ENCODE results near the gene DOK4.
"Not testable (repeated sequence)": the region's sequence is repeated elsewhere in the genome, so short reads cannot be mapped to it uniquely, and the experiment has no call there.

DOK4 gene

GRCh38 chr16:57500578-57501111 is 14.4 kb upstream of the DOK4 start:
- DNase-seq: no peak

DNA sequence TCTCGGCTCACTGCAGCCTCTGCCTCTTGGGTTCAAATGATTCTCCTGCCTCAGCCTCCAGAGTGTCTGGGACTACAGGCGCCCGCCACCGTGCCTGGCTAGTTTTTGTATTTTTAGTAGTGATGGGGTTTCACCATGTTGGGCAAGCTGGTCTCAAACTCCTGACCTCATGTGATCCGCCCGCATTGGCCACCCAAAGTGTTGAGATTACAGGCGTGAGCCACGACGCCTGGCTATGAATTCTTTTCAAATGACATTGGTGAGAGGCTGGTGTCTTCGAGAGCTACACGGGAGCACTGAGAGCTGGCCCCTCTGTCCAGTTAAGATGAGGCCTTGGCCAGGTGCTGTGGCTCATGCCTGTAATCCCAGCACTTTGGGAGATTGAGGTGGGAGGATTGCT is 13.6 kb upstream of the DOK4 start:
- DNase-seq: not testable (repeated sequence)

- DNase-seq: no peak
Observed at GRCh38 chr16:57498031-57498430, 11.7 kb upstream of the DOK4 start.

DNA sequence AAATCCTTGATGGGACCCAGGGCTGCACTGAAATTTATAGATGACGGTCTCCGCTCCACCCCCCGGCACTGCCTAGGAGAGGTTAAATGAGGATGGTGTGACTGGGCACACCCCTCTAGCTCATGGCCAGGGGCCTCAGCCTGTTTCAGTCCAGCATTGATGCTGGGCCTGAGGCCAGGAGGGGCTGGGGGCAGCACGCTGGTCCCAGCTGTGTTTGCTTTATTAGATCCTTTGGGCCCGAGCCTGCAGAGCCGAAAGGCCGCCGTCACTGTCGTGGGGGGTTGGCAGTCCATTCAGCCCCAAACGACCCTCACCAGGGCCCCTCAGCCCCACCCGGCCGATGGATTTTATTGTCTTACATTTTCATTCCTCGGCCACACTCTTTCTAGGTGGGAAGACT is 10.8 kb upstream of the DOK4 start:
- no peak for DNase-seq

- DNase-seq: no peak
Observed at GRCh38 chr16:57493767-57494166, 7.5 kb upstream of the DOK4 start.

DNA sequence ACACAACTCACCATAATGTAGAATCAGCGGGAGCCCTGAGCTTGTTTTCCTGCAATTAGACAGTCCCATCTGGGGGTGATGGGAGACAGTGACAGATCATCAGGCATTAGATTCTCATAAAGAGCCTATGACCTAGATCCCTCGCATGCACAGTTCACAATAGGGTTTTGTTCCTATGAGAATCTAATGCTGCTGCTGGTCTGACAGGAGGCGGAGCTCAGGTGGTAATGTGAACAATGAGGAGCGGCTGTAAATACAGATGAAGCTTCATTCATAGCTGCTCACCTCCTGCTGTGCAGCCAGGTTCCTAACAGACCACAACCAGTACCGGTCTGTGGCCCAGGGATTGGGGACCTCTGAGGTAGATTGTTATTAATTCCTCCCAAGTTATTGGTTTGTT is 2.9 kb upstream of the DOK4 start:
- no peak for DNase-seq

DNA sequence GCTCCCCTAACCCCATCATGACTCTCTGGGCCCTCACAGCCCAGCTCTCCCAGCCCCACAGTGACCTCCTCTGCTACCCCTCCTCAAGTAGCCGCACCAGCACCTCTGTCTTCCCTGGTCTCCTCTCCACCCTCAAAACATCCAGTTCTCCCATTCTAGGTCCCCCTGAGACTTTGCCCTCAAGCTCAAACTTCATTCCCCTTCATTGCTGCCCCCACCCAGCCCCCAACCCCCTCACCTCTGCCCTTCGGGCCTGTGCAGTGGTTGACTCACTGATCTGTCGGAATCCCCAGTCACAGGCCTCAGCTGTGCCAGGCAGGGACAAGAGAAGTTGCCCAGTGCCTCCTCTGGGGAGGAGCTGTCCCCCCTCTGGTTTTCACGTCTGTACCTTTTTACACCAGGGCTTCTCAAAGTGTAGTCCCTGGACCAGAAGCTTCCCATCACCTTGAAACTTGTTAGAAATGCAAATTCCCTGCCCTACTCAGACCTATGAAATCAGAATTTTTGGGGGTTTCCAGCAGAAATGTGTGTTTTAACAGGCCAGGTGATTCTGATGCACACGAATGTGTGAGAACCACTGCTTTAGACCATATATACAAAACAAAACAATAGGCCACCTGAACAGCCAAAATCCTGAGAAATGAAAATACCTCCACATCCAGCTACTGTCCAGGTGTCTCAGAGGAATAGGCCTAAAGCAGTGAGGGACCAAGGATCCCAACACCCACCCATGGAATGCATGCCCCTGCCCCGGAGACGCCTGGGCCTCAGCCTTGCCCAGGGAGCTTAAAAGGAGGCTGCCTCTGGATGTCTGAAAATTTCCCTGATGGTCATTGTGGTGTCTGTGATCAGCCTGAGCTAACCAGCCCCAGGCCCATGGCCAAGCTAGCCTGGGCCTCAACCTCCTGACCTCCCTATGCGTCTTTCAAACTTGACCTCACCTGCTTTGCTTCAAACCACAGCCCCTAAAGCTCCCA is 853 bp upstream of the DOK4 start:
- no peak for DNase-seq

GRCh38 chr16:57485091-57485915 is 990 bp downstream of the DOK4 start:
- no peak for DNase-seq

- no peak for DNase-seq
Observed at GRCh38 chr16:57484515-57485005, 1.7 kb downstream of the DOK4 start.

GRCh38 chr16:57483725-57484514 is 2.4 kb downstream of the DOK4 start:
- DNase-seq: no peak

DNA sequence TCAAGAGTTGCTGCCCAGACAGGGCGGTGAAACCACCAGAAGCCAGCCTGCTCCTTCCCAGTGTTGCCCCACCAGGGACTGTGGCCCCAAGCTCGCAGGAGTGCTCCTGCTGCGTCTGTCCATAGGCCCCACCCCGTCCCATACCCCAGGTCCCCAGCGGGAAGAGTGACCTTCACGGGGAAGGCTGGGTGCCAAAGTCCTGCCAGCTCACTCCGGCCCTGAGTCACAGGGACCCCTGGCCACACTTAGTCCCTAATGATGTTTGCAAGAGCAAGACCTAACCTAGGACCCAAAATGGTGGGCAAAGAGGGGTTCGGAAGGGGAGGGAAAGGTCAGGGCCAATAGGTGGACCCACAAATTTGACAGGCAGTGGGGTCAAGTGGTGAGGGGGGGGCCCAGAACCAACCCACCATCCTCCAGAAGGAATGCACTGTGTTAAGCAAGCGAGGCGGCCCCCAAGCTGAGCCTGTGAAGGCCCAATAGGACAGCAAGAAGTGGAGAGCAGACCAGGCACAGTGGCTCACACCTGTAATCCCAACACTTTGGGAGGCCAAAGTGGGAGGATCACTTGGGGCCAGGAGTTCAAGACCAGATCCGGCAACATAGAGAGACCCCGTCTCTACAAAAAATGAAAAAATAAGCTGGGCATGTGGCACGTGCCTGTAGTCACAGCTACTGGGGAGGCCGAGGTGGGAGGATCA is 3.3 kb downstream of the DOK4 start:
- no peak for DNase-seq

GRCh38 chr16:57481421-57481820 is 4.9 kb downstream of the DOK4 start:
- no peak for DNase-seq

- DNase-seq: no peak
Observed at GRCh38 chr16:57480754-57481230, 5.5 kb downstream of the DOK4 start.

DNA sequence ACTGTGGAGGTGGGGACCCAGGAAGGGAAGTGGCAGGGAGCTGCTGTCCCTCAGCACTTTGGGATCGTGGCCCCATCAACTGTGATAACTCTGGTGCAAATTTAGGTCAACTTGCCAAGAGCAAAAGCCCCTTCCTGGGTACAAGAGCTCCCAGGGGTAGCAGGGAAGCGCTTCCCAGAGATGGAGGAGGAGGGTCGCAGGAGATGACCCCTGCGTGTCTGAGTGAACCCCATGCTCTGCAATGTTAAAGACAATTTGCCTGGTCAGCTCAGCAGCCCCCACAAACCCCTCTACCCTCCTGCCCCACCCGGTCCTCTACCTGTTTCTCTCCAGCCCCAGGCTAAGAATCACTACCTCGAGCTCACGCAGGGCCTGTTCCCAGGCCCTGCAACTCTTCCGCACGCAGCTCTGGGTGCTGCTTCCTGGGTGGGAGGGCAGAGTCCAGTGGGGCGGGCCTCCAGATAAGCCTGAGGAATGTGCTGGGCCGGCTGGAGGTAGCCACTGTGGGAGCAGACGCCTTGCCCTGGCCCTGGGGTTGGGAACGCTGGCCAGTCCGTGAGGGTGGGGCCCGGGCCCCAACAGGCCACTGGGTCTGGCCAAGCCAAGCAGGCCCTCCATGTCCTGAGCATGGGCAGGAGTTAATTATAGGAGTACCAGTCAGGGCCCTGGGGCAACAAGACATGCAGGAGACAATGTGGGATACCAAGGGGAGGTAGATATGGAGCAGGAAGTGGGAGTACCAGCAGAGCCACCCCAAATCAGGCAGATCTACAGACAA is 6.1 kb downstream of the DOK4 start:
- no peak for DNase-seq

GRCh38 chr16:57479205-57479975 is 6.9 kb downstream of the DOK4 start:
- DNase-seq: no peak

DNA sequence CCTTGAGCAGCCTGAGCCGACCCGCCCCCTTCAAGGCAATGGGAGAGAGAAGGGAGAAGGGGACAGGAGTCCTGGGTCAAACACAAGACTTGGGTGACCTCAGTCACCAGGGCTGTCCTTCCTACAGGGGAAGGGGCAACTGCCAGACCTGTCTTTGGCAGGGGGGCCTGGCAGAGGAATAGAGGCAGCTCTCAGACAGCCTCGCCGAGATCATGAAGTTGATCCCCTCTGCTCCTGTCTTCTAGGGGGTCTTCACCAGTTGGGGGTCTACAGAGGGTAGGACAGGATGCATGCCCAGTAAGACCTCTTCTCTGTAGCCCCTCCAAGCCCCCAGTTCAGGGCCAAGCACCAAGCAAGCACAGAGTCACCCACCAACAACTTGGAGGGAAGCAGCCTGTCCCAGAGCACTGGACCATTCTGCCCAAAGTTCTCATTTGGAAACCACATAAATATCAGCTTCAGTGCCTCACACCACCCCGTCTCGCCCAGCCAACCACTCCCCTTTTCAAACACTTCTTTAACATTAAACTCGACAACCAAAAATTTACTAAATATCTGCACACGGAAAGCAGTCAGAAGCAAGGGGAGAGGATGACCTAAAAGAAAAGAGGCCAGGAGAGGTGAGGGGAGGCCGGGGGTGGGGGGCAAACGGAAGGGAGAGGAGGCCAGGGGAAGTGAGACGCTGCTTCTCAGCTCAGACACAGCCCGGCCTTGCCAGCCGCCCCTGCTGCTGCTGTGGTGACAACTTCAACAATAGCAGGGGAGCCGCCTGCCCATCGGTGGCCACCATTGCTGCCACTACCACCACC is 7.7 kb downstream of the DOK4 start:
- DNase-seq: no peak

GRCh38 chr16:57477531-57478202 is 8.6 kb downstream of the DOK4 start:
- DNase-seq: no peak

DNA sequence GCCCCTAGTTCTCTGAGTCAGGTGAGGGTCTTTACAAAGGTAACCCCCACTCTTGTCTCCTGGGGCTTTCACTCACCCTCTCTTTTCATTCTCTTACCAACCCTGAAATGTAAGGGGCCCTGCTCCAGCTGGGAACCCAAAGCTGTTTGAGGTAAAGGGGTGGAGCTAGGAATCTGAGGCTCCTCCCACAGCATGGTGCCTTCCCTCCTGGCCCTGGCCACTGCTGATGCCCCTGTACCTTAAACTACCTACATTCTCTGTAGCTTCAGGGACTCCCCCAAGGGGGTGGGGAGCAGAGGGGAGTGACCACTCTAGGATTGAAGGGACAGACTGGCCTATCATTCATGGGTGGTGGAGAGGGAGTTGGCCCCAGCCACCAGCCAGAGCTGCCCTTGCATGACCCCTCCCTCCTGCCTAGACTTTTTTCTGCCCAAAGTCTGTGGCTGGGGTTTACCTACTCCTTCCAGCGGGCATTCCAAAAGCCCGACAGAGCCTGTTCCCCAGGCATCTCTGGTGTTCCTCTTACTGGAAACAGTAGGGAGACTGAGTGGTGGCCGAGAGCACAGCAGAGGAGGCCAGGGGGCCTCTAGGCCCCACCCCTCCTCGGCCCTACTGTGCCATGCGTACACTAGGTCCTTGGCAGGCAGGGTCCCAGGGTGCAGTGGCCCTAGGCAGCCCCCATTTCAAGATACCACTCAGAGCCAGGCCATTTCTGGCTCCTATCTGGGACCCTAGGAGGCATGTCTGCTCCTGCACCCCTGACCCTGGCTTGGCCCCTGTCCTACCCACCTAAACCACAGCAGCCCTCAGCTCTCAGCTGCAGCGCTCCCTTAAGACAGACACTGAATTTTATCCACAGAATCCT is 9.5 kb downstream of the DOK4 start:
- no peak for DNase-seq
